Activated T-helper 2 cell treated with anti-CD3 and anti-CD28 coated beads, Interferon-gamma antibody, Interleukin-2, Interleukin-4, amounts not matched to agents 10 μg/mL and 5 μg/mL and 100 μg/mL, durations not matched to agents 14 hours and 24 hours and 36 hours (primary cell): ENCODE results near the gene HP. TPM values are rescaled to one million over a fixed set of nuclear protein-coding genes. Genes with fewer than 3 reads are reported as not detected.
A peak's percentile ranks its signal among the peaks of the same experiment; 100 is the strongest.
"Not testable (repeated sequence)": the region's sequence is repeated elsewhere in the genome, so short reads cannot be mapped to it uniquely, and the experiment has no call there.

Source experiments
- DNase-seq: peaks from one replicate; pipeline ENCODE4 v3.0.0; 2021; ENCODE audit warnings: low spot score
- H3K27ac Mint-ChIP-seq: one replicate; pipeline ENCODE4 v1.8.0; 2021; ENCODE audit warnings: mixed read lengths
- H3K27me3 Mint-ChIP-seq: one replicate; pipeline ENCODE4 v1.8.0; 2021; ENCODE audit warnings: low read depth, mixed read lengths
- H3K36me3 Mint-ChIP-seq: one replicate; pipeline ENCODE4 v1.8.0; 2021; ENCODE audit warnings: low read depth, mixed read lengths
- H3K4me1 Mint-ChIP-seq: one replicate; pipeline ENCODE4 v1.8.0; 2021; ENCODE audit warnings: low read depth, mixed read lengths
- H3K4me3 Mint-ChIP-seq: one replicate; pipeline ENCODE4 v1.8.0; 2021; ENCODE audit warnings: low read depth, mild to moderate bottlenecking, moderate library complexity, mixed read lengths
- H3K9me3 Mint-ChIP-seq: one replicate; pipeline ENCODE4 v1.8.0; 2021; ENCODE audit warnings: mixed read lengths
- intact Hi-C: fragments of 100-400 bp; cut with micrococcal nuclease; formaldehyde crosslinking; loops from one replicate; pipeline ENCODE4 v1.15.1; 2023
- total RNA-seq: library from RNA; stranded (reverse); gene quantifications from 2 replicates; pipeline ENCODE4 v1.2.3, GENCODE V29; 2022

The HP gene
- total RNA-seq, 1 donor from 2014 or later, result not detected

- Mint-ChIP-seq H3K36me3 (no peaks in the 10 kb centered on the region), H3K9me3 (no peaks in the 10 kb centered on the region), H3K27me3 (no peaks in the 10 kb centered on the region), H3K4me1 (no peaks in the 10 kb centered on the region), H3K27ac (no peak overlapping the region), H3K4me3 (no peak overlapping the region)
- intact Hi-C loops, result no loop called here
- no peak for DNase-seq
Measured at GRCh38 chr16:72073560-72074230, 19.4 kb downstream of the HP start.

DNA sequence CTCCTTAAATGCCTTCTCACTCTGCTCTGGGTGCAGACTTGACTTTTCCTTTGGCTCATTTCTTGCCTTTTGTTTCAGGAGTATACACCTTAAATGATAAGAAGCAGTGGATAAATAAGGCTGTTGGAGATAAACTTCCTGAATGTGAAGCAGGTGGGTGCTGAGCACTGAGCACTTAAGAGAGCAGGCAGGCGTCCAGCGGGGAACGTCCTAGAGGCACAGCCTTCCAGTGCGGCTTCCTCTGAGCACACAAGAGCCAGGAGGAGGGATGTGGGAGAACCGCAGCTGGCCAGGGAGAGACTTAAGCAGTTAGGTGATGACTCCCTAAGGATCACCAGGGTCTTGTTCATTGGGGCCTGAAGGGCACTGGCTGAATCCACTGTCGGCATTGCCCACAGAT, 20.8 kb downstream of the HP start:
- H3K4me3 Mint-ChIP-seq, H3K4me1 Mint-ChIP-seq, H3K36me3 Mint-ChIP-seq, intact Hi-C loops, DNase-seq, H3K27ac Mint-ChIP-seq, H3K9me3 Mint-ChIP-seq, H3K27me3 Mint-ChIP-seq: not testable (repeated sequence)

DNA sequence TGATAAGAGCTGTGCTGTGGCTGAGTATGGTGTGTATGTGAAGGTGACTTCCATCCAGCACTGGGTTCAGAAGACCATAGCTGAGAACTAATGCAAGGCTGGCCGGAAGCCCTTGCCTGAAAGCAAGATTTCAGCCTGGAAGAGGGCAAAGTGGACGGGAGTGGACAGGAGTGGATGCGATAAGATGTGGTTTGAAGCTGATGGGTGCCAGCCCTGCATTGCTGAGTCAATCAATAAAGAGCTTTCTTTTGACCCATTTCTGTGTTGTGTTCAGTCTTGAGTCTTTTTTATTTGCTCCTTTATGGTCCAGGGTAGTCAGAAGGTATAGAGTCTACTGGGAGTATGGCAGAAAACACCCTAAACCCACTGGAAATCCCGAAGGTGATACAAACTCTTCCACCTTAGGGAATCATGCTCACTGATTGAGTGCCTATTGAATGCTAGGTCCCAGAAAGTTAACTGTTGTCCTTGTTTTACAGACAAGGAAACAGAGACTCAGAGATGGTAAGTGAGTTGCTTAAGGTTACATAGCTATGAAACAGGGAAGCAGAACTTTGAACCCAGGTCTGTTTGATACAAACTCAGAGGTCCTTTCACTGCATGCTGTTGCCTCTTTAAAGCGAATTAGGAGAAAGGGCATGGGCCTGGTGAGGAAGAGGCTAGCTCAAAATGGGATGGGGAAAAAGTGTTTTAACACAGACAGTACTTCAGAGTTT, 22.8 kb downstream of the HP start:
- H3K9me3 Mint-ChIP-seq, DNase-seq, intact Hi-C loops, H3K4me1 Mint-ChIP-seq, H3K36me3 Mint-ChIP-seq, H3K4me3 Mint-ChIP-seq, H3K27me3 Mint-ChIP-seq, H3K27ac Mint-ChIP-seq: not testable (repeated sequence)

GRCh38 chr16:72083778-72084404, 29.6 kb downstream of the HP start:
- Mint-ChIP-seq H3K27ac (no peak overlapping the region), H3K27me3 (no peaks in the 10 kb centered on the region), H3K4me3 (no peak overlapping the region), H3K36me3 (peaks cover 42% of the 10 kb centered on the region), H3K9me3 (peaks cover 16% of the 10 kb centered on the region), H3K4me1 (peaks cover 1% of the 10 kb centered on the region)
- no peak for DNase-seq
- intact Hi-C loops, result no loop called here

DNA sequence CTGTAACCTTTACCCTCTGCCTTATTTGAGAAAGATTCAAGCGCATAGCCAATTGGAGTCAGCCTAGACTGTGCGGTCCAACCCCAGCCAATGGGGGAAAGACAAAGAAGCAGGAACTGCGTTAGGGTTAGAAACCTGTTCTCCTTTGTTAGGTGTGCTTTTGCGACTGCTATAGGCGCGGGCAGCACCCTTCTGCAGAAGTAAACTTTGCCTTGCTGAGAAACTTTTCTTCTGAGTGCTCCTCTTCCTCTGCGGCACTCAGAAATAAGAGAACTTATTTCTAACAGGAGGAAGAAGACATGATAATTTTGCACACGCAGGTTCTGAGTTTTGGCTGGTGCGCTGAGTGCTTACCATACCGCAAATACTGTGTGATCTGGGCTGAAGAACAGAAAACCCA, 30.1 kb downstream of the HP start:
- Mint-ChIP-seq H3K36me3 (peaks cover 48% of the 10 kb centered on the region), H3K9me3 (peaks cover 16% of the 10 kb centered on the region), H3K4me1 (peaks cover 1% of the 10 kb centered on the region), H3K27ac (no peak overlapping the region), H3K27me3 (no peaks in the 10 kb centered on the region), H3K4me3 (no peak overlapping the region)
- no peak for DNase-seq
- intact Hi-C loops, result no loop called here

- Mint-ChIP-seq H3K4me1 (peaks cover 1% of the 10 kb centered on the region), H3K4me3 (no peak overlapping the region), H3K36me3 (peaks cover 54% of the 10 kb centered on the region), H3K27me3 (no peaks in the 10 kb centered on the region), H3K27ac (no peak overlapping the region), H3K9me3 (peaks cover 16% of the 10 kb centered on the region)
- no peak for DNase-seq
- intact Hi-C loops, result no loop called here
Measured at GRCh38 chr16:72085002-72085401, 30.7 kb downstream of the HP start.

- H3K4me1 Mint-ChIP-seq, result peaks cover 35% of the 10 kb centered on the region
- intact Hi-C loops, result loop anchor here (5.0 to 10.0 kb wide), 3 partner anchors 196 to 804 kb away; partner anchors contain the start of genes CMTR2, IST1 and PHLPP2
- peak overlapping the region; percentile 62 for H3K4me3 Mint-ChIP-seq
- H3K27ac Mint-ChIP-seq, result no peak overlapping the region
- H3K9me3 Mint-ChIP-seq, result no peaks in the 10 kb centered on the region
- DNase-seq, result no peak
- H3K36me3 Mint-ChIP-seq, result peaks cover 52% of the 10 kb centered on the region
- H3K27me3 Mint-ChIP-seq, result no peaks in the 10 kb centered on the region
Measured at GRCh38 chr16:72091217-72091616, 36.9 kb downstream of the HP start.

DNA sequence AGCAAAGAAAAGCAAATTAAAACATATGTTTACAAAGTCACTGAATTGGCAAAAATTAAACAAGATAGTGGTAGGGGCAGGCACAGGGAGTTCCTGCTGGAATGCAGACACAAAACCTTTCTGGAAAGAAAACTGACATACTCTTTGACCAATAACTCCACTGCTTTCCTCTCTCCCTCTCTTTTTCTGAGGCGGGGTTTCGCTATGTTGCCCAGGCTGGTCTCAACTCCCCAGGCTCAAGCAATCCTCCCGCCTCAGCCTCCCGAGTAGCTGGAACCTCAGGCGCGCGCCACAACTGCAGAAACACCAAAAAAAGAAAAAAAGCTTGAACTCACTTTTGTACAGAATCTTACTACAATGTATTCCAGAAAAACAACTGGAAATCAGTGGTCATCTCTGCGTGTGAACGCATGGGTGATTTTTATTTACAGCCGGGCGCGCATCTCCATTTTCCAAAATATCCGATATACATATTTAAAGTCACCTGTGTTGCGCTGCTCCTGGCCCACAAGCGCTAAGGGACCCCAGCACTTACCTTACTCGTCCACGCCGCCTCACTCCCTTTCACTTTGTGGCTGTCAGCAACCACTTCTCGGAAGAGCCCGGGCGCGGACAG, 38.6 kb downstream of the HP start:
- DNase-seq, result no peak
- peak overlapping the region; percentile 99 for H3K27ac Mint-ChIP-seq
- H3K4me1 Mint-ChIP-seq, result peaks cover 35% of the 10 kb centered on the region

DNA sequence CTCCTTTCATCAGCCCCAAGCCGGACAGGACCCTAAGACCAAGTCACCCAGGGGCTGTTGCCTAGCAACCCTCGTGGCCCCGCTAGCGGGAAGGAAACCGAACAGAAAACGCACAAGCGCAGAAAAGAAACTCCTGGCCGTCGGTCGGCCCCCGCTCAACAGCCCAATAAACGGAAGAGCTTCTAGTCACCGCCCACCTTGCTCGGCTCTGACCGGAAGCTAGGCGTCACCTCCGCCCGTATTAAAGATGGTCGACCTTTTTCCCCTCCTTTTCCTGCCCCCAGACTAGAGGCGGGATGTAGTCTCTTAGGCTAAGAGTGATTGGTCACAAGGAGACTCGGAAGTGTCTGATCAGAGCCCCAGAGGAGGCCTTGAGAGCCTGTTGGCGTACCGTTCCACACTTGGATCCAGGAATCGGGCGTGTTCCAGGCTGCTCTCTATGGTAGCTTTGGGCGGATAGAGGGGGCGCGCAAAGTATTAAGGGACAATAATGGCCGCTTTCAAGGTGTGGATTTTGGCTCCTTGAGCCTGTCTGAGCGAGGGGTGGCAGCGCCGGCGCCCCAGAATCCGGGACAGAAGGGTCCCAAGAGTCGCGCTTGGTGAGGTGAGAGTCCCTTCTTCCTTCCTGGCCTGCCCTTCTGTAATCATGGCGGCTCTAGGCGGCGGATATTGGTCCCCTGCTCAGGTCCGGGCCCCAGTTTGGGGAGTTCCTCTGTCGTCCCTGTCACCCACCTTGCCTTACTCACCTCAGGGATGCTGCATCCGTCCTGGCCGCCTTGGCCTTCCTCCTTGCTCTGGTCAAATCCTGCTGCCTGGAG, 39.4 kb downstream of the HP start, which contains the start of the genes DHX38 and TXNL4B:
TSS of gene DHX38 (plus strand) at position 400 of the 818 bp plus-strand sequence. CDS start 2,311 bp downstream, outside the sequence.
TSS of gene TXNL4B (minus strand) at position 173 of the 818 bp plus-strand sequence. CDS start 2,871 bp downstream, outside the sequence.
- peaks cover 36% of the 10 kb centered on the region for H3K4me1 Mint-ChIP-seq
- H3K27me3 Mint-ChIP-seq, result no peaks in the 10 kb centered on the region
- H3K27ac Mint-ChIP-seq, result peak within 1 kb of the TSS; percentile 99
- intact Hi-C loops, result loop anchor here (1.0 to 10.0 kb wide), 7 partner anchors 27 to 806 kb away; partner anchors contain the start of genes CMTR2, DHODH, IST1 and PHLPP2
- peaks cover 60% of the 10 kb centered on the region for H3K36me3 Mint-ChIP-seq
- H3K4me3 Mint-ChIP-seq, result peak within 1 kb of the TSS; percentile 98
- peak; percentile 92 for DNase-seq
- no peaks in the 10 kb centered on the region for H3K9me3 Mint-ChIP-seq

More for the DNA sequence above, 38.6 kb downstream of the HP start:
- no peaks in the 10 kb centered on the region for H3K9me3 Mint-ChIP-seq
- H3K4me3 Mint-ChIP-seq, result peak overlapping the region; percentile 98
- peaks cover 58% of the 10 kb centered on the region for H3K36me3 Mint-ChIP-seq
- intact Hi-C loops, result loop anchor here (1.0 to 10.0 kb wide), 7 partner anchors 26 to 806 kb away; partner anchors contain the start of genes CMTR2, DHODH, IST1 and PHLPP2
- no peaks in the 10 kb centered on the region for H3K27me3 Mint-ChIP-seq

GRCh38 chr16:72094266-72094610, 39.9 kb downstream of the HP start:
- no peaks in the 10 kb centered on the region for H3K27me3 Mint-ChIP-seq
- H3K4me1 Mint-ChIP-seq, result peaks cover 36% of the 10 kb centered on the region
- peak overlapping the region; percentile 99 for H3K27ac Mint-ChIP-seq
- H3K4me3 Mint-ChIP-seq, result peak overlapping the region; percentile 98
- no peaks in the 10 kb centered on the region for H3K9me3 Mint-ChIP-seq
- peak; percentile 20 for DNase-seq
- peaks cover 60% of the 10 kb centered on the region for H3K36me3 Mint-ChIP-seq
- intact Hi-C loops, result loop anchor here (5.0 to 10.0 kb wide), 3 partner anchors 199 to 807 kb away; partner anchors contain the start of genes CMTR2, IST1 and PHLPP2

GRCh38 chr16:72098936-72099335, 44.6 kb downstream of the HP start:
- peaks cover 15% of the 10 kb centered on the region for H3K4me1 Mint-ChIP-seq
- DNase-seq, result no peak
- H3K4me3 Mint-ChIP-seq, result no peak overlapping the region
- no peaks in the 10 kb centered on the region for H3K27me3 Mint-ChIP-seq
- H3K9me3 Mint-ChIP-seq, result no peaks in the 10 kb centered on the region
- peaks cover 81% of the 10 kb centered on the region for H3K36me3 Mint-ChIP-seq
- no peak overlapping the region for H3K27ac Mint-ChIP-seq
- intact Hi-C loops, result loop anchor here (1.0 to 10.0 kb wide), 3 partner anchors 33 to 374 kb away; partner anchors contain the start of genes IST1 and PHLPP2
